Keratinocyte (primary cell): Measurements from ENCODE around the gene GUK1. TPM values are rescaled to one million over a fixed set of nuclear protein-coding genes. Genes with fewer than 3 reads are reported as not detected.

Experiments used
- DNase-seq: peaks from one replicate; pipeline ENCODE4 v3.0.0-alpha.2; 2011; ENCODE audit warnings: low read depth, missing footprints, low spot score
- FAIRE-seq: peaks from 2 replicates; lab custom pipeline; 2011; peaks lifted over from hg19 to GRCh38; lab: Jason Lieb, UNC
- H2AFZ ChIP-seq: 2 replicates; pipeline ENCODE4 v1.6.0; 2012; ENCODE audit warnings: low read length, control low read depth, inconsistent platforms; ENCODE audit not compliant: control insufficient read depth
- H3K27ac ChIP-seq: 2 replicates; pipeline ENCODE4 v1.5.1; 2011; ENCODE audit warnings: low read length; ENCODE audit not compliant: control insufficient read depth, insufficient read depth
- H3K27me3 ChIP-seq: 3 replicates; pipeline ENCODE4 v1.6.0; 2011; ENCODE audit warnings: low read length; ENCODE audit not compliant: control insufficient read depth, insufficient read depth; ENCODE audit errors: extremely low read depth
- H3K36me3 ChIP-seq, 2 experiments: 2 replicates in 1 of 2; 3 replicates in 1 of 2; pipeline ENCODE4 v1.5.1; 2011; ENCODE audit warnings: low read length in 2 of 2, mild to moderate bottlenecking in 1 of 2; ENCODE audit not compliant: control insufficient read depth in 2 of 2, insufficient read depth in 2 of 2; ENCODE audit errors: extremely low read depth in 1 of 2
- H3K4me1 ChIP-seq: 3 replicates; pipeline ENCODE4 v1.5.1; 2011; ENCODE audit warnings: low read length; ENCODE audit not compliant: control insufficient read depth, insufficient read depth; ENCODE audit errors: extremely low read depth
- H3K4me2 ChIP-seq: 3 replicates; pipeline ENCODE4 v1.6.0; 2011; ENCODE audit warnings: low read depth, low read length; ENCODE audit not compliant: control insufficient read depth, insufficient read depth; ENCODE audit errors: extremely low read depth
- H3K4me3 ChIP-seq, 3 experiments: fragments of 200-600 bp in 1 of 3; sonication (generic) in 1 of 3; 2 replicates in 2 of 3; 3 replicates in 1 of 3; pipeline ENCODE4 v1.5.1; 2011 to 2016; ENCODE audit warnings: low read length in 3 of 3, mild to moderate bottlenecking in 3 of 3, control low read depth in 2 of 3, inconsistent platforms in 1 of 3, low read depth in 1 of 3, mixed read lengths in 1 of 3, mixed run types in 1 of 3, moderate library complexity in 1 of 3; ENCODE audit not compliant: control insufficient read depth in 2 of 3, insufficient read depth in 2 of 3; ENCODE audit errors: extremely low read depth in 1 of 3
- H3K79me2 ChIP-seq: 2 replicates; pipeline ENCODE4 v1.6.0; 2012; ENCODE audit warnings: low read length; ENCODE audit not compliant: control insufficient read depth, insufficient read depth
- H3K9ac ChIP-seq: 3 replicates; pipeline ENCODE4 v1.6.0; 2011; ENCODE audit warnings: low read length; ENCODE audit not compliant: control insufficient read depth, insufficient read depth; ENCODE audit errors: extremely low read depth
- H3K9me1 ChIP-seq: 3 replicates; pipeline ENCODE4 v1.6.0; 2011; ENCODE audit warnings: low read length; ENCODE audit not compliant: control insufficient read depth, insufficient read depth; ENCODE audit errors: extremely low read depth
- H3K9me3 ChIP-seq: 2 replicates; pipeline ENCODE4 v1.5.1; 2012; ENCODE audit warnings: low read depth, low read length; ENCODE audit not compliant: control insufficient read depth
- H4K20me1 ChIP-seq: 3 replicates; pipeline ENCODE4 v1.6.0; 2011; ENCODE audit warnings: low read length; ENCODE audit not compliant: control insufficient read depth, insufficient read depth; ENCODE audit errors: extremely low read depth
- EZH2 ChIP-seq: IDR thresholded peaks from one replicate; pipeline ENCODE4 v1.6.1; 2012; ENCODE audit warnings: inconsistent platforms, mild to moderate bottlenecking, low read length, moderate library complexity
- dilution Hi-C: fragments of 300-500 bp; cut with MboI; formaldehyde crosslinking; loops from one replicate; pipeline ENCODE4 v1.7.0; 2020; ENCODE audit warnings: low sequenced_read_pairs; ENCODE audit not compliant: extremely low pct_ligation_motif_present
- polyA plus RNA-seq, 5 experiments: library from polyadenylated mRNA; depleted of rRNA in 3 of 5; stranded (reverse) in 3 of 5; stranded (forward) in 1 of 5; unstranded in 1 of 5; fragments of >200 nt; gene quantifications; 1 replicate in 1 of 5; 2 replicates in 3 of 5; 3 replicates in 1 of 5; pipeline versions ENCODE4 v1.2.1 to v1.2.3, GENCODE V29; 2011 to 2012; ENCODE audit warnings: missing spikeins in 2 of 5, low read depth in 1 of 5, low replicate concordance in 1 of 5
- small RNA-seq, 3 experiments: library from RNA; depleted of rRNA; stranded (forward); fragments of <200 nt; gene quantifications; one replicate each; pipeline ENCODE3, GENCODE V24; 2012; ENCODE audit warnings: low read depth in 3 of 3, low replicate concordance in 1 of 3; ENCODE audit not compliant: insufficient read length in 3 of 3
- TF ChIP-seq, protein P1 (sequence below), 3 experiments: IDR thresholded peaks in 1 of 3; conservative IDR thresholded peaks in 1 of 3; optimal IDR thresholded peaks in 1 of 3; 2 replicates in 2 of 3; 3 replicates in 1 of 3; pipeline versions ENCODE3 to v1.5.1; 2011; ENCODE audit warnings: low read length in 3 of 3, mild to moderate bottlenecking in 3 of 3, moderate library complexity in 2 of 3, control low read depth in 1 of 3, inconsistent platforms in 1 of 3; ENCODE audit not compliant: insufficient read depth in 2 of 3; ENCODE audit errors: extremely low read depth in 1 of 3

Gene GUK1
- polyA plus RNA-seq, 1 donor (not counting 4 experiments of a cell fraction or from before 2014, with no cell fraction given) = 450 TPM

DNA sequence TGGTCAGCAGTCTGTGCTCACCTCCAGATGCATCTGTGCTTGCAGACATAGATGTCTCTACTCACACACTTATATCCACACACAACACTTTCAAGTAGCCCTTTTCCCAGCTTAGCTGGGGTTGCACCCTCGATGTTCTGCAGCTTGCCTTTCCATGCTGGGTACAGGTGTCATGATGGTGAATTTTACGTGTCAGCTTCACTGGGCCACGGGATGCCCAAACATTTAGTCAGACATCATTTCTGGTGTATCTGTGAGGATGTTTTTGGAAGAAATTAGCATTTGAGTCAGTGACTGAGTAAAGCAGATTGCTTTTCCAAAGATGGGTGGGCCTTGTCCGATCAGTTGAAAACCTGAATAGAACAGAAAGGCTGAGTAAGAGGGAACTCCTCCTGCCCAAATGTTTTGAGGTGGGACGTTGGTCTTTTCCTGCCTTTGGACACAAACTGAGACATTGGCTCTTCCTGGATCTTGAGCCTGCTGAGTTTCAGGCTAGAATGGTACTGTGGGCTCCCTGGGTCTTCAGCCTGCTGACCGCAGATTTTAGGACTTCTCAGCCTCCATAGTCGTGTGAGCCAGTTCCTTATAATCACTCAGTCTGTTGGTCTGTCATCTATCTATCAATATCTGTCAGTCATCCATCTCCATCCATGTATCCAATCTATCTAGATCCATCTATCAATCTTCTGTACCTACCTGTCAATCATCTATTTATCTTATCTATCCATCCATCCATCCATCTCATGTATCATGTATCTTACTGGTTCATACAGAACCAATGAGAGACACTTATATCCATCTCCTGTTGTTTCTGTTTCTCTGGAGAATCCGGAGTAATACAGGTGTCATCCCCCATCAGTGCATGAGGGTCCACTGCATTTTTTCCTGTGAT, 55.1 kb downstream of the GUK1 start:
- no peak for FAIRE-seq
- Histone ChIP-seq H3K4me3 (no peak overlapping the region), H3K4me2 (no peak overlapping the region), H3K4me1 (no peaks in the 10 kb centered on the region), H3K27ac (no peak overlapping the region), H4K20me1 (no peaks in the 10 kb centered on the region), H3K27me3 (no peaks in the 10 kb centered on the region), H3K79me2 (no peaks in the 10 kb centered on the region), H2AFZ (no peak overlapping the region), H3K9me1 (no peaks in the 10 kb centered on the region), H3K36me3 (no peaks in the 10 kb centered on the region), H3K9ac (no peak overlapping the region), H3K9me3 (no peaks in the 10 kb centered on the region)
- TF ChIP-seq, protein P1, sequence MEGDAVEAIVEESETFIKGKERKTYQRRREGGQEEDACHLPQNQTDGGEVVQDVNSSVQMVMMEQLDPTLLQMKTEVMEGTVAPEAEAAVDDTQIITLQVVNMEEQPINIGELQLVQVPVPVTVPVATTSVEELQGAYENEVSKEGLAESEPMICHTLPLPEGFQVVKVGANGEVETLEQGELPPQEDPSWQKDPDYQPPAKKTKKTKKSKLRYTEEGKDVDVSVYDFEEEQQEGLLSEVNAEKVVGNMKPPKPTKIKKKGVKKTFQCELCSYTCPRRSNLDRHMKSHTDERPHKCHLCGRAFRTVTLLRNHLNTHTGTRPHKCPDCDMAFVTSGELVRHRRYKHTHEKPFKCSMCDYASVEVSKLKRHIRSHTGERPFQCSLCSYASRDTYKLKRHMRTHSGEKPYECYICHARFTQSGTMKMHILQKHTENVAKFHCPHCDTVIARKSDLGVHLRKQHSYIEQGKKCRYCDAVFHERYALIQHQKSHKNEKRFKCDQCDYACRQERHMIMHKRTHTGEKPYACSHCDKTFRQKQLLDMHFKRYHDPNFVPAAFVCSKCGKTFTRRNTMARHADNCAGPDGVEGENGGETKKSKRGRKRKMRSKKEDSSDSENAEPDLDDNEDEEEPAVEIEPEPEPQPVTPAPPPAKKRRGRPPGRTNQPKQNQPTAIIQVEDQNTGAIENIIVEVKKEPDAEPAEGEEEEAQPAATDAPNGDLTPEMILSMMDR (optimal IDR thresholded peaks at IDR 0.05 in 1 of 3, IDR thresholded peaks at IDR 0.05 in 1 of 3, conservative IDR thresholded peaks at IDR 0.05 in 1 of 3; ENCODE audit: extremely low read depth in 1 of 3, insufficient read depth in 2 of 3, low read length in 3 of 3) = no peak
- no peak for DNase-seq
- dilution Hi-C loops = no loop called here

DNA sequence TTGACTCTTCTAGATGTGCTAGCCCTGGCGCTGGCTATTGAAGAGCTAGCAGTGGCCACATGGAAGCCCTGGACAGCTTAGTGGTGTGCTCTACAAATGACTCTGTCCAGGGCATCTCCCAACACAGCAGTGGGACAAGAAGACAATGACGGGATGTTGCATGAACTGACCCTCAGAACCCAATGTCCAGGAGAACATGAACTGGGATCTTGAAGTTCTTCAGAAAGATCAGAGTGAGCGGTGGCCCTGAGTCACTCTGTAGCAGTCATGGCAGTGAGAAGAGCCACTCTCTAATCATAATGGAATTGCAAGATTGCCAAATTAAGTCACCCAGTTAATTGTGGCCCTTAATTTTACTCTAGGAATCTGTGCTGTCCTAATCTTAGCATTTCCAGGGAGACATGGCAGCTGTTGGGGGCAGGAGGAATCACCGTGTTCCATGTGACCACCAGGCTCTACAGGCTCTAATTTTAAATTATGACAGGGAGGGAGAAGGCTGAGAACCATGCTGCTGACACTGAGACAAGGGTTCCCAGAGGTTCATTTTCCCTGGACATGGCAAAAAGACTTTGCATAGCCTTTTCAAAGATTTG, 57.6 kb downstream of the GUK1 start:
- Histone ChIP-seq H4K20me1 (no peaks in the 10 kb centered on the region), H3K9ac (no peak overlapping the region)
- no peak for TF ChIP-seq EZH2
- TF ChIP-seq, protein P1 (optimal IDR thresholded peaks at IDR 0.05 in 1 of 3, IDR thresholded peaks at IDR 0.05 in 1 of 3, conservative IDR thresholded peaks at IDR 0.05 in 1 of 3; ENCODE audit: extremely low read depth in 1 of 3, insufficient read depth in 2 of 3, low read length in 3 of 3) = no peak

More for the DNA sequence above, 57.6 kb downstream of the GUK1 start:
- Histone ChIP-seq H3K9me3 (peaks cover 2% of the 10 kb centered on the region), H3K27me3 (no peaks in the 10 kb centered on the region), H3K27ac (no peak overlapping the region), H2AFZ (no peak overlapping the region), H3K79me2 (no peaks in the 10 kb centered on the region), H3K4me2 (no peak overlapping the region), H3K36me3 (no peaks in the 10 kb centered on the region), H3K4me3 (no peak overlapping the region), H3K9me1 (no peaks in the 10 kb centered on the region), H3K4me1 (no peaks in the 10 kb centered on the region)
- DNase-seq = no peak
- no peak for FAIRE-seq
- dilution Hi-C loops = no loop called here

Small RNAs within 50 kb of the gene (small RNA-seq; reads per million reads assigned to genes)
- 0 reads per million in 3 experiments for gene AL359510.1

Other genes starting within 250 kb of the GUK1 start
- 1.7 to 2.5 TPM (median 2.3 TPM) in 3 replicates for gene WNT9A, start 192.3 kb upstream of the GUK1 start, polyA plus RNA-seq
- 0.07 to 0.15 TPM (median 0.07 TPM) in 3 replicates for gene WNT3A, start 133.3 kb upstream of the GUK1 start, polyA plus RNA-seq
- 295 to 451 TPM (median 325 TPM) in 3 replicates for gene ARF1, start 57.6 kb upstream of the GUK1 start, polyA plus RNA-seq
- gene C1orf35, start 37.0 kb upstream of the GUK1 start, polyA plus RNA-seq = 8.2 to 11.9 TPM (median 10.0 TPM) in 3 replicates
- 28.4 to 53.7 TPM (median 49.3 TPM) in 3 replicates for gene MRPL55, start 31.0 kb upstream of the GUK1 start, polyA plus RNA-seq
- gene GJC2, start 9.7 kb downstream of the GUK1 start, polyA plus RNA-seq = 0.37 to 0.63 TPM (median 0.58 TPM) in 3 replicates
- 1.5 to 3.4 TPM (median 2.8 TPM) in 3 replicates for gene IBA57, start 25.5 kb downstream of the GUK1 start, polyA plus RNA-seq
- gene OBSCN, start 67.8 kb downstream of the GUK1 start, polyA plus RNA-seq = 1.6 to 3.5 TPM (median 1.8 TPM) in 3 replicates